Cortex of kidney (tissue), 1 donor: ENCODE results near the gene SREK1.
"Not testable (repeated sequence)": the region's sequence is repeated elsewhere in the genome, so short reads cannot be mapped to it uniquely, and the experiment has no call there.

Experiments used
- DNase-seq: peaks from one replicate; lab custom pipeline; 2025; lab: John Stamatoyannopoulos, UW

The SREK1 gene

DNA sequence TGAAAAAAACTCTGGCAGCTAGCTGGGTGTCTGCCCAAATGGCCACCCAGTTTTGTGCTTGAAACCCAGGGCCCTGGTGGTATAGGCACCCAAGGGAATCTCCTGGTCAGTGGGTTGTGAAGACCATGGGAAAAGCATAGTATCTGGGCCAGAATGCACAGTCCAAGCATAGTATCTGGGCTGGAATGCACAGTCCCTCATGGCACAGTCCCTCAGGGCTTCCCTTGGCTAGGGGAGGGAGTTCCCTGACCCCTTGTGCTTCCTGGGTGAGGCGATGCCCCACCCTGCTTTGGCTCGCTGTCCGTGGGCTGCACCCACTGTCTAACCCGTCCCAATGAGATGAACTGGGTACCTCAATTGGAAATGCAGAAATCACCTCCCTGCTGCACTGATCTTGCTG, 78.8 kb downstream of the SREK1 start:
- not testable (repeated sequence) for DNase-seq

DNA sequence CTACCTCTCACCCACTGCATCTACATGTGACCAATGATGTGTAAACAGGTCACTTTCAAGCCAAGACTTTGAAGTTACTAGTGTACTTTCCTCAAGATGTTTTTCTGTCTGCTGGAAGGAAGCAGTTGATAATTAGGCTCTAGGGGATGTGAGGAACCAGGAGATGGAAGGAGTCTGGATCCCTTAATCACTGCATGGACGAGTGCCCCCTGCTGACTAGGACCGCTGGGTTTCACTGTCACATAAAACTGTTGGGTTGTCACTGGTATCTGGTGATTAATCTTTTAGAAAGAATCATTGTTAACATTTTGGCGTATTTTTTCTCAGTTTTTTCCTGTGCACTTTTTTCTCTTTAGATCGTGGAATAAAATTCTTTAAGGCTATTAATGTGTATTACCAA, 79.5 kb downstream of the SREK1 start:
- DNase-seq, result no peak

DNA sequence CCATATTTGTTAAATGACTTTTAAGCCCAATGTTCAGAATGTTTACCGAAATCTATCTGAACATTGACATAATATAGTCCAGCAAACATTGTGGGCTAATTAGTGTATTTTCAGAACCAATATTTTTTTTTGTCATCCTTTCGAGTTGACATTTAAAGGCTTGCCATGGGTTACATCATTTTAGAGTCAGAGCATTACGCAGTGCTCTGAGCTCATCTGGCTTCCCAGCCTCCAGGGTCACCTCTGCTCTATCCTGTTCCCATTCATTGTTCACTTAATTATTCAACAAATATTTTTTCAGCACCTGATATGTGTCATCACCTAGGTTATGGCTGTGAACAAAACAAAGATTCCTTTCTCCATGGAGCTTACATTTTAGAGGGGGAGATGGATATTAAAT, 80.2 kb downstream of the SREK1 start:
- no peak for DNase-seq

DNA sequence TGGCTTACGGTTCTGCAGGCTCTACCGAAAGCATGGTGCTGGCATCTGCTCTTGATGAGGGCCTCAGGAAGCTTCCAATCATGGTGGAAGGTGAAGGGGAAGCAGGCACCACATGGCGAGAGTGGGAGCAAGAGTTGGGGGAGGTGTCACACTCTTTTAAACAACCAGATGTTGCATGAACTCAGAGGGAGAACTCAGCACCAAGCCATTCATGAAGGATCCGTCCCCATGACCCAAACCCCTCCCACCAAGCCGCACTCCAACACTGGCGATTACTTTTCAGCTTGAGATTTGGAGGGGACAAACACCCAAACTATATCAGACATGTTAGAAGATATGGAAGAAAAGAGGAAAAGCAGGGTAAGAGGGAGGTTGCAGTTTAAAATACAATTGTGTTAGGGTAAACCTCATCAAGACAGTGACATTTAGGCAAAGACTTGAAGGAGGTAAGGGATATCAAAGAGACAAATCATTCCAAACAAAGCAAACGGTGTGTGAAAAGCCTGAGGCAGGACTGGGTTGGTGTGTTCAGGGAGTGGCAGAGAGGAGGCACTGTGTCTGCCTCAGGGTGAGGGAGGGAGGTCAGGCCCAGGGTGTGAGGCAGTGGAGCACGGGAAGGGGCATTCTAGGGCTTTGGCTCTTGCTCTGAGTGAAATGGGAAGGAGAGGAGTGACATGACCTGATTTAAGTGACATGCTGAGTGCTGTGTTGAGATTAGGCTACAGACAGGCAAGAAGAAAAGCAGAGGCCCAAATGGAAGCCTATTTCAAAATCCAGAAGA, 80.9 kb downstream of the SREK1 start:
- no peak for DNase-seq

DNA sequence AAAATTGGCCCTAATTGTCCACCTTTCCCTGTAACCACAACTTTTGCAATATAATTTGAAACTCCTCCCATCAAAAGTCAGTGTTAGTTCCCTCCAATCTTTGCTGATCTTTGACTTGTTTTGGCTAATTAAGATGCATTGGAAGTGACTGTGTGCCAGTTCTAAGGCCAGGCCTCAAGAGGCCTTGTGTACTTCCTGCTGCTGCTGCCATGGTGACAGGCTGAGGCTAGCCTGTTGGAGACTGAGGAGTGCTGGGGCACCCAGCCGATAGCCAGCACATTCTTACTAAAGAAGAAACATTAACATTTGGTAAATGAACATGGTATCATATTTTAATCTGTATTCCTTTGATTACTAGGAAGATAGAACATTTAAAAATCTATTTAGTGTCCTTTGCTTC, 86.5 kb downstream of the SREK1 start:
- DNase-seq, result no peak

DNA sequence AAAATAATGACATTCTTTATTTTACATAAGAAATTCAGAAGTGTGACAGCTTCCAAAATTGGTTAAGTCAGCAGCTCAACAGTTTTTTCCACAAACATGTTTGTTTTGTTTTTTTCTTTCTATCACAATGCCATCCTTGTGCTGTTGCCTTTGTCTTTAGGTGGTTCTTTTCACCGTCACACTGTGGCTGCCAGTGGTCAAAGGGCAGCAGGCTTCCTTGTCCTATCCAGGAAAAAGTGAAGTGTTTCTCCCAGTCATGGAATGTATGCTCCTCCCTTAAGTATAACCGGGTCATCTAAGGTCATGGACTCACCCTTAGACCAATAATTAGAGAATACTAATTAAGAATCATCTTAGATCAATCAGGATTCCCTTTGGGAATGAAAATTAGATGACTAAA, 87.4 kb downstream of the SREK1 start:
- no peak for DNase-seq

DNA sequence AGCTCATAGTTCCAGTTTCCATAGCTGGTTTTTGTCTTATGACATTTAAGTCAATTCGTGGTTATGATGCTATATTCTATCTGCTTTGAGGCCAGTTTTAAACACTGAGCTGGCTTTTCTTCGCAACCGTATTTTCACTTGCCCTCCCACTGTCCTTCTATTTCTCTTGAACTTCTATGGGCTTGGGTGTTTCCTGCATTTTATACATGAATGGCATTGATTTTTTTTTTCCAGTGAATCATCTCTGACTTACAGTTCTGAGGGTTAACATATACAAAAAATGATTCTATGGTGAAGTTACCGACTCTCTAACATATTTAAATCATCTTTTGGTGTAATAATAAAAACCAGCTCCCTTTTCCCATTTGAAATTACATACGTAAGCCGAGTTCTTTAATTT, 88.2 kb downstream of the SREK1 start:
- no peak for DNase-seq

DNA sequence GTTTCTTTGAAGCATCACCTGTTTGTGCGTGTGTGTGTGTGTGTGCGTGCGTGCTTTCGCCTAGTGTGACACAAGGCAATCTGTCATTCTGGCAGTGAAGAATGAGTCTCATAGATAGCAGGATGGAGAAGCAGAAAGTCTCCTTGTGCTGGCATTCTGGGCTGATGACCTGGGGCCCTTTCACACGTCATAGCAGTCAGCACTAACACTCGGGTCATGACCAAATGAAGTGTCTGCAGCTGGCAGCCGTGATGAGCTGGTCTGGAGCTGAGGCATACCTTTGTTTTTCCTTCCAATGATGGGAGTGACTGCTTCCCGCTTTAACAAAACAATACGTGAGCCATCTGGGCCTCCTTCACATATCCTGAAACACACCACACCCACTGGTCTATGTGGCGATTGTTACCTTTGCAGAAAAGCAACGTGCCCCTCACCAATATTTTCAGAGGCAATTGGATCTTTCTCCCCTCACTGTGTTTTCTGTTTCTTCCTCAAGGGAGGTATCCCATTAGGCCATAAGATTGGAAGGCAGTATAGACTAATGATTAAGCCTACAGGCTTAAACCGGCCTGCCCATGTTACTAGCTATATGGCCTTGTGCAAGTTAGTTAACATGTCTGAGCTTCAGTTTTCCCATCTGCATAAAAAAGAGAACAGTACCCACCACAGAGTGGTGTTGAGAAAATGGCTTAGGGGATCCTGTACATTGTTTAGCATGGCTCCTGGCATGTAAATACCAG, 88.8 kb downstream of the SREK1 start:
- no peak for DNase-seq
